ENCODE data around the gene ASB2. TPM values are rescaled to one million over a fixed set of nuclear protein-coding genes. Genes with fewer than 3 reads are reported as not detected.
A peak's percentile ranks its signal among the peaks of the same experiment; 100 is the strongest.

The ASB2 gene
- polyA plus RNA-seq, 3 donors = 0.25 to 2.5 (median 1.4) TPM

DNA sequence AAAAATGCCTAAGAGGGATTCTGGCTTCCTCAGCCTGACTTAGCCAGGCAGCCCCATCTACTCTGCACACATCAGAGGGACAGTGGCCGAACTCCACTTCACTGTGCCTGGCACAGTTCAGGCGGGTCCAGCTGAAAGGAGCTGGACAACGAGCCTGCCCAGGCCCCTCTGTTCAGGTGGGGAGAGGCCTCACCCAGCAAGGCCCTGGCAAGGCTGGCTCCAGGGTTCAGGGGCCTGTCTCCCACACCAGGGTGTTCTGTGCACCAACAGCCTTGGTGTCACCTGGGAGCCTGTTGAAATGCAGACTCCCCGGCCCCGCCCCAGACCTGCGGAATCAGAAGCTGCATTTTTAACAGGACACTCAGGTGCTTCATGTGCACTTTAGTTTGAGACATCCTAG is 39.4 kb downstream of the ASB2 start:
- WGBS (ENCODE audit: insufficient coverage) = 89% methylated on average over 5 of the region's 6 CpGs
- H3K79me2 ChIP-seq (ENCODE audit: insufficient read depth, low read length) = no peaks in the 10 kb centered on the region
- no peak overlapping the region for H3K4me3 ChIP-seq (replicated peaks in 1 of 3; ENCODE audit: low read depth in 2 of 3, low read length in 3 of 3)
- peaks cover 0 to 5% (median 0%) of the 10 kb centered on the region in 7 donors for H3K9me3 Mint-ChIP-seq
- TF ChIP-seq, protein P1, sequence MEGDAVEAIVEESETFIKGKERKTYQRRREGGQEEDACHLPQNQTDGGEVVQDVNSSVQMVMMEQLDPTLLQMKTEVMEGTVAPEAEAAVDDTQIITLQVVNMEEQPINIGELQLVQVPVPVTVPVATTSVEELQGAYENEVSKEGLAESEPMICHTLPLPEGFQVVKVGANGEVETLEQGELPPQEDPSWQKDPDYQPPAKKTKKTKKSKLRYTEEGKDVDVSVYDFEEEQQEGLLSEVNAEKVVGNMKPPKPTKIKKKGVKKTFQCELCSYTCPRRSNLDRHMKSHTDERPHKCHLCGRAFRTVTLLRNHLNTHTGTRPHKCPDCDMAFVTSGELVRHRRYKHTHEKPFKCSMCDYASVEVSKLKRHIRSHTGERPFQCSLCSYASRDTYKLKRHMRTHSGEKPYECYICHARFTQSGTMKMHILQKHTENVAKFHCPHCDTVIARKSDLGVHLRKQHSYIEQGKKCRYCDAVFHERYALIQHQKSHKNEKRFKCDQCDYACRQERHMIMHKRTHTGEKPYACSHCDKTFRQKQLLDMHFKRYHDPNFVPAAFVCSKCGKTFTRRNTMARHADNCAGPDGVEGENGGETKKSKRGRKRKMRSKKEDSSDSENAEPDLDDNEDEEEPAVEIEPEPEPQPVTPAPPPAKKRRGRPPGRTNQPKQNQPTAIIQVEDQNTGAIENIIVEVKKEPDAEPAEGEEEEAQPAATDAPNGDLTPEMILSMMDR (IDR thresholded peaks at IDR 0.05) = no peak
- no peaks in the 10 kb centered on the region for H4K20me1 ChIP-seq (ENCODE audit: insufficient read depth, low read length)
- DNase-seq = no peak
- H3K4me3 Mint-ChIP-seq = no peak overlapping the region
- no peak overlapping the region for H3K9ac ChIP-seq (ENCODE audit: insufficient read depth, low read length, poor library complexity, severe bottlenecking)
- H3K4me1 Mint-ChIP-seq = peaks cover 14% of the 10 kb centered on the region
- H2AFZ ChIP-seq (ENCODE audit: insufficient read depth, low read depth, low read length, poor library complexity, severe bottlenecking) = no peak overlapping the region
- no peak overlapping the region for H3K4me2 ChIP-seq (replicated peaks; ENCODE audit: extremely low read depth, low read length, poor library complexity, severe bottlenecking)
- H3K27ac ChIP-seq (ENCODE audit: low read depth in 1 of 2, low read length in 2 of 2) = no peak overlapping the region
- H3K9me3 ChIP-seq (replicated peaks in 1 of 2; ENCODE audit: control insufficient read depth in 1 of 2, insufficient read depth in 1 of 2, low read length in 2 of 2) = no peaks in the 10 kb centered on the region
- H3K36me3 ChIP-seq (replicated peaks in 1 of 2; ENCODE audit: control insufficient read depth in 1 of 2, insufficient read depth in 2 of 2, low read length in 2 of 2) = no peaks in the 10 kb centered on the region
- peaks cover 12 to 17% of the 10 kb centered on the region in 2 donors for H3K4me1 ChIP-seq (ENCODE audit: control insufficient read depth in 1 of 2, insufficient read depth in 2 of 2, low read length in 2 of 2)
- intact Hi-C loops (cut with micrococcal nuclease) = loop anchor here in 1 of 2 donors (10.0 kb wide), 1 partner anchor 238 kb away; the partner anchor contains the start of gene PPP4R4
- H3K27me3 Mint-ChIP-seq (ENCODE audit: low read depth in 3 of 3) = peaks cover 13 to 22% (median 15%) of the 10 kb centered on the region in 3 donors
- H3K27ac Mint-ChIP-seq = no peak overlapping the region
- peaks cover 0 to 8% of the 10 kb centered on the region in 2 donors for H3K27me3 ChIP-seq (ENCODE audit: control insufficient read depth in 2 of 2, insufficient read depth in 2 of 2, low read length in 2 of 2)
- H3K36me3 Mint-ChIP-seq = peaks cover 10 to 37% of the 10 kb centered on the region in 2 donors

DNA sequence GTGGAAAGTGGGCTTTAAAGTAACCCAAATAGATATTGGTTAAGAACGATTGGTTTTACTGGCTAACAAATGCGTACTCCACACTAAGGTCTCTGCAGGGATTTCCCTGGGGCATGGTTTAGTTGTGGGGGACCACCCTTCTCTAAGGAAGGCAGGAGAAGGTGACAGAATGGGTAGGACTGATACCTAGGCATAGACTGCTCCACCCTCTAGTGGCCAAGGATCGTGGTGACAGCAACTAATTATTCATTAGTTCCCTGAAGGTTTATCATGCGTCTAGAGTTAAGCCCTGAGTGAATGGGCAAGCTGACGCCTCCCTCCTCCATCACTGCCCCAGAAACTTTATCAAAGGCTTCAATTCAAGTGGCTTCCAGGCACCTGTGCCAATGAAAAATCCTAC is 40.1 kb downstream of the ASB2 start:
- WGBS (ENCODE audit: insufficient coverage) = no CpG with 5 or more reads among the region's 5 CpGs
- Histone ChIP-seq H3K79me2 (ENCODE audit: insufficient read depth, low read length) (no peaks in the 10 kb centered on the region), H3K9ac (ENCODE audit: insufficient read depth, low read length, poor library complexity, severe bottlenecking) (no peak overlapping the region), H2AFZ (ENCODE audit: insufficient read depth, low read depth, low read length, poor library complexity, severe bottlenecking) (no peak overlapping the region), H3K4me3 (replicated peaks in 1 of 3; ENCODE audit: low read depth in 2 of 3, low read length in 3 of 3) (no peak overlapping the region), H3K36me3 (replicated peaks in 1 of 2; ENCODE audit: control insufficient read depth in 1 of 2, insufficient read depth in 2 of 2, low read length in 2 of 2) (no peaks in the 10 kb centered on the region), H3K4me1 (ENCODE audit: control insufficient read depth in 1 of 2, insufficient read depth in 2 of 2, low read length in 2 of 2) (peaks cover 12 to 17% of the 10 kb centered on the region in 2 donors), H3K27me3 (ENCODE audit: control insufficient read depth in 2 of 2, insufficient read depth in 2 of 2, low read length in 2 of 2) (peaks cover 0 to 8% of the 10 kb centered on the region in 2 donors), H4K20me1 (ENCODE audit: insufficient read depth, low read length) (no peaks in the 10 kb centered on the region), H3K9me3 (replicated peaks in 1 of 2; ENCODE audit: control insufficient read depth in 1 of 2, insufficient read depth in 1 of 2, low read length in 2 of 2) (no peaks in the 10 kb centered on the region), H3K27ac (ENCODE audit: low read depth in 1 of 2, low read length in 2 of 2) (no peak overlapping the region), H3K4me2 (replicated peaks; ENCODE audit: extremely low read depth, low read length, poor library complexity, severe bottlenecking) (no peak overlapping the region)
- TF ChIP-seq, protein P1 (IDR thresholded peaks at IDR 0.05) = peak; percentile 63
- Mint-ChIP-seq H3K27me3 (ENCODE audit: low read depth in 3 of 3) (peaks cover 13 to 22% (median 15%) of the 10 kb centered on the region in 3 donors), H3K4me3 (no peak overlapping the region), H3K27ac (no peak overlapping the region), H3K36me3 (peaks cover 5 to 32% of the 10 kb centered on the region in 2 donors), H3K4me1 (peaks cover 14% of the 10 kb centered on the region), H3K9me3 (peaks cover 0 to 5% (median 0%) of the 10 kb centered on the region in 7 donors)
- intact Hi-C loops (cut with micrococcal nuclease) = loop anchor here in 1 of 2 donors (10.0 kb wide), 1 partner anchor 239 kb away; the partner anchor contains the start of gene PPP4R4
- DNase-seq = no peak
